T-helper 17 cell (primary cell): ENCODE data around the gene SMIM35. TPM values are rescaled to one million over a fixed set of nuclear protein-coding genes. Genes with fewer than 3 reads are reported as not detected.
"Not testable (repeated sequence)": the region's sequence is repeated elsewhere in the genome, so short reads cannot be mapped to it uniquely, and the experiment has no call there.

ENCODE experiments used
- ATAC-seq: fragments of 150-1000 bp; cut with Tn5 transposase; 2 replicates; pipeline ENCODE4 v1.10.0; 2021; ENCODE audit warnings: mild to moderate bottlenecking, moderate library complexity
- DNase-seq, 3 donors: peaks; one replicate each; pipeline versions ENCODE4 v3.0.0 to v3.0.0-alpha.2; 2020 to 2021
- H3K9me3 ChIP-seq: one replicate; pipeline ENCODE4 v1.7.0; 2013; ENCODE audit warnings: low read length, mild to moderate bottlenecking; ENCODE audit not compliant: control insufficient read depth, poor library complexity, severe bottlenecking
- H3K27ac Mint-ChIP-seq: one replicate; pipeline ENCODE4 v1.8.0; 2022; ENCODE audit warnings: mild to moderate bottlenecking, moderate library complexity, mixed read lengths
- H3K27me3 Mint-ChIP-seq: one replicate; pipeline ENCODE4 v1.8.0; 2022; ENCODE audit warnings: mixed read lengths
- H3K36me3 Mint-ChIP-seq: one replicate; pipeline ENCODE4 v1.8.0; 2022; ENCODE audit warnings: low read depth, mixed read lengths
- H3K4me1 Mint-ChIP-seq: one replicate; pipeline ENCODE4 v1.8.0; 2022; ENCODE audit warnings: mild to moderate bottlenecking, mixed read lengths
- H3K4me3 Mint-ChIP-seq: one replicate; pipeline ENCODE4 v1.8.0; 2022; ENCODE audit warnings: mild to moderate bottlenecking, moderate library complexity, mixed read lengths
- total RNA-seq, 4 donors: library from RNA in 2 of 4; stranded (reverse) in 2 of 4; gene quantifications; one replicate each; pipeline ENCODE4 v1.2.3 and lab custom pipeline; 2022 to 2026

The SMIM35 gene
- total RNA-seq, 2 donors from 2014 or later, result 0.13 to 0.30 TPM

DNA sequence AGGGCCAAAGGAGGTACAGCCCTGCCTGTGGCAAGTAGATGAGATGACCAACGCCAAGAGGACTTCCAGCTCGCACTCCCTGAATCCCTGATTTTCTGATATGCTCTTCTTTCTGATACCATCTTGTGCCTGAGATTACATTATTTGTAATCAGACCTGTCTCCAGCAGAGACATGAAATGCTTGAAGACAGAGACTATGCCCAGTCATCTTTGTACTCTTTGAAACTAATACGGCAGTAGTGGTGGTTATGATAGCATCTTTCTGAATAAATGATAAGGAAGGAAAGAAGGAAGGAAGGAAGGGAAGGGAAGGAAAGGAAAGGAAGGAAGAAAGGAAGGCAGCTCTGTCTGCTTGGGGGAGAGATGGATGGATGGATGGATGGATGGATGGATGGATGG lies 72.7 kb downstream of the SMIM35 start:
- Mint-ChIP-seq H3K36me3 (peaks cover 2% of the 10 kb centered on the region), H3K4me3 (peak overlapping the region; percentile 2), H3K4me1 (peaks cover 42% of the 10 kb centered on the region), H3K27me3 (no peaks in the 10 kb centered on the region), H3K27ac (peak overlapping the region; percentile 95)
- ATAC-seq (no peak), DNase-seq (no peak)
- peaks cover 6% of the 10 kb centered on the region for H3K9me3 ChIP-seq

DNA sequence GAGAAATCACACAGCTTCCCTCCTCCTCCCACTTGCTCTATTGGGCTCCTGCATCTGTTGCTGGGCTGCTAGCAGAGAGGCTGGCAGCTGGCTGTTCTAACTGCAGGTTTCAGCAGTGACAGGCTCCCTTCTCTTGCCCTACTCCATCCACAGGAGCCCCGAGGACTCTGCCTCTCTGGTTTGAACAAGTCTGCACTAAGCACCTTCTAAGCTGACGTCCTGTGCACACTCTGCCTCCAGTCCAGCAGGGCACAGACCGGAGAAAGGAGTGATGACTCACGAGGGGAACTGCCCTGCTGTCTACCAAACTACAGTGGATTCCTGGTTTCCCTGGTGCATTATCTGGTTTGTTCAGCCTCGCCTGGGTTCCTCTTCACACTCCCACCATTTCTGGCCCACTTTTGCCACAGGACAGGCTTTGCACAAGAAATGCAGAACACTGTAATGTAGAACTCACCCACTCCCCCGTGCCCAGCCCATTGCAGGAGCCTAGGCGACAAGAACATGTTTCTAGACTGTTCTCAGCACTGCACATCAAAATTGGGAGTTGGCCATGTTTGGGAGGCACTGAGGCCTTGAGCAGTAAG lies 74.6 kb downstream of the SMIM35 start:
- no peaks in the 10 kb centered on the region for H3K9me3 ChIP-seq
- Mint-ChIP-seq H3K27ac (peak overlapping the region; percentile 95), H3K4me1 (peaks cover 61% of the 10 kb centered on the region), H3K4me3 (peak overlapping the region; percentile 26), H3K27me3 (no peaks in the 10 kb centered on the region), H3K36me3 (peaks cover 2% of the 10 kb centered on the region)
- DNase-seq, result no peak
- ATAC-seq, result peak; percentile 46

DNA sequence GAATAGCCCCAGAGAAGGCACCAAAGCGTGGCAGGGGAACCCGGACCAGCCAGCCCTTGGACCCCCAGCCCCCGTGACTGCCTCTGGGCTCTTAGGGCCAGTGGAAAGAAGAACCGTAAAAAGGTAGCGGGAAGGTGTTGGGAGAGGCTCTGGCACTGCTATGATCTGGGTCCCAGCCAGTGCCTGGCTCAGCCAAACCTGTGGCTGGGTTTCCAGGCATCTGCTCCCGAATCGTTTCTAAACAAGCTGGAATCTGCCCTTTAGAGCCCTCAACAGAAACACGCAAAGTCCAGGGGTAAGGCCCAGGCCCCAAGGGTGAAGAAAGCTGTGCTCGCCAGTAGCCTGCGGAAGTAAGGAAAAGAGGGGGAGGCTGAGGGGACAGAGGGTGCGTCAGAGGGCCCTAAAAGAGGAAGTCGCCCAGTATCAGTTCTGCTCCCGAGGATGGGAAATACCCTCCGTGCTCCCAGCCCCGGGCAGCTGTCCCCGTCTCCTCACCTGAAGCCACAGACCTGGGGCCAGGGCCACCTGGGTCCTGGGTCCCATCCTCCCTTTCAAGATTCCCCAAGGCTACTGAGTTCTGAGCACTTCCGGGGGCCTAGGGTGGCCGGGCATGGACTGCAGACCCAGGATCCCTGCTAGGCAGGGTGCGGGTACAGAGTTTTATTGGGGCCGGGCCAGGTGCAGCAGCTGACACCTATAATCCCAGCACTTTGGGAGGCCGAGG lies 75.9 kb downstream of the SMIM35 start:
- H3K4me3 Mint-ChIP-seq, result peak overlapping the region; percentile 9
- peaks cover 2% of the 10 kb centered on the region for H3K36me3 Mint-ChIP-seq
- peaks cover 68% of the 10 kb centered on the region for H3K4me1 Mint-ChIP-seq
- DNase-seq (no peak), ATAC-seq (peak; percentile 54)
- H3K9me3 ChIP-seq, result no peaks in the 10 kb centered on the region
- no peaks in the 10 kb centered on the region for H3K27me3 Mint-ChIP-seq
- peak overlapping the region; percentile 95 for H3K27ac Mint-ChIP-seq

DNA sequence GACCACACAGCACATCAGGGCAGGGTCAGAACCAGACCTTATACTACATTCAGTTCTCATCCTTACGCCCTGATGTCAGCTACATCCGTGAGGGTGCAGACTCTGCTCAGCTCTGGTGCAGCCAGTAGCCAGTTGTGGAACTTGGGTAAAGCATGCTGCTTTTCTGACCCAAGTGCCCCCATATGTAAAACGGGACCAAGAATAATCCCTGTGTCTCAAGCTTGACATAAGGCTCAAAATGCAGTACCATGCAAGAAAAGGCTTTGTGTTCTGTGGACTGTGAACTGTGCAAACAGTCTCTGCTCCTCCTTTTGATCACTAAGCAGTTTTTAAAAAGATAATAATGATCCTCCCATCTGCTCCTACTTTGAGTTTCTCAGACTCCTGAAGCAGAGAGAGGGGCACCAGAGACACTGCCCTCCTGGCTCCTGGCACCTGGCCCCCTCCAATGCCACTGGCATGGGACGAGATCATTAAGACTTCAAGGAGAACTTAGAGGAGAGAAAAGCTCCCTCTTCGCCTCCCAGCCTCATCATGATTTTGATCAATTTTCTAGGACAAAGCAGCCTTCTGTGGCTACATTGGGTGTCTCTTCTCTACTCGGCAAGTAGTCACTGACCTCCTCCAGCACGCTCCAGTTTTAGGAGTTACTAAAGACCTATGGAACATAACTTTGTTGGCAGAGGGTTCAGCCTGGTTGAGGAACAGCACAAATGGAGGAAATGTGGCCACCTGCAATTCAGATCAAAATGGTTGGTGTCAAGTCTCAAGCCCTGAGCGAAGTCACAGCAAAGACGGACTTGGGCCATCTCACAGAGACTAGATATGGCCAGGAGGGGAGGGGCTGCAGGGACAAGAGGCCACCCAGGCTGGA lies 76.7 kb downstream of the SMIM35 start:
- ATAC-seq (no peak), DNase-seq (no peak)
- peaks cover 68% of the 10 kb centered on the region for H3K4me1 Mint-ChIP-seq
- no peaks in the 10 kb centered on the region for H3K27me3 Mint-ChIP-seq
- peak overlapping the region; percentile 95 for H3K27ac Mint-ChIP-seq
- peak overlapping the region; percentile 13 for H3K4me3 Mint-ChIP-seq
- peaks cover 2% of the 10 kb centered on the region for H3K36me3 Mint-ChIP-seq
- H3K9me3 ChIP-seq, result no peaks in the 10 kb centered on the region

DNA sequence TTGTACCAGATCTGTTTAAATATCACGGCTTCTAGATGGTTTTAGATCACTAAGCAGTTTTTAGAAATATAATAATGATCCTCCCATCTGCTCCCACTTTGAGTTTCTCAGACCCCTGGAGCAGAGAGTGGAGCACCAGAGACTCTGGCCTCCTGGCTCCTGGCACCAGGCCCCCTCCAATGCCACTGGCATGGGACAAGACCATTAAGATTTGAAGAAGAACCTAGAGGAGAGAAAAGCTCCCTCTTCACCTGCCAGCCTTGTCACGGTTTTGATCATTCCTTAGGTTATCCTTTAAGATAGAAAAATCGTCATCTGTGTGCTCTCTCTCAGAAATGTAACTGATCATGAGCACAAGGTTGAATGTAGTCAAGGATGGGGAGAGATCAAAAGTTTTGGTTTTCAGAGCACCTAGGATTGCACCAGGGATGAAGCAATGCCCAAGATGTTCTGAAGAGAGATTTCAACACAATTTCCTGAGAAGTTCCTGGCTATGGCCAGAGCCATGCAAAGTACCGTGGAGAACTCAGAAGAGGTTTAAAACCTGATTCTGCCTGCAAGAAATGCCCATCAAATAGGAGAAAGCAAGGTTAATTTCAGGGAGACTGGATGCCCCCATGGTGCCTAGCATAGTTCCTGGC lies 78.4 kb downstream of the SMIM35 start:
- H3K4me3 Mint-ChIP-seq, result peak overlapping the region; percentile 85
- H3K27me3 Mint-ChIP-seq, result no peaks in the 10 kb centered on the region
- H3K36me3 Mint-ChIP-seq, result peaks cover 2% of the 10 kb centered on the region
- peak overlapping the region; percentile 95 for H3K27ac Mint-ChIP-seq
- no peaks in the 10 kb centered on the region for H3K9me3 ChIP-seq
- DNase-seq, result no peak
- no peak for ATAC-seq
- H3K4me1 Mint-ChIP-seq, result peaks cover 78% of the 10 kb centered on the region

DNA sequence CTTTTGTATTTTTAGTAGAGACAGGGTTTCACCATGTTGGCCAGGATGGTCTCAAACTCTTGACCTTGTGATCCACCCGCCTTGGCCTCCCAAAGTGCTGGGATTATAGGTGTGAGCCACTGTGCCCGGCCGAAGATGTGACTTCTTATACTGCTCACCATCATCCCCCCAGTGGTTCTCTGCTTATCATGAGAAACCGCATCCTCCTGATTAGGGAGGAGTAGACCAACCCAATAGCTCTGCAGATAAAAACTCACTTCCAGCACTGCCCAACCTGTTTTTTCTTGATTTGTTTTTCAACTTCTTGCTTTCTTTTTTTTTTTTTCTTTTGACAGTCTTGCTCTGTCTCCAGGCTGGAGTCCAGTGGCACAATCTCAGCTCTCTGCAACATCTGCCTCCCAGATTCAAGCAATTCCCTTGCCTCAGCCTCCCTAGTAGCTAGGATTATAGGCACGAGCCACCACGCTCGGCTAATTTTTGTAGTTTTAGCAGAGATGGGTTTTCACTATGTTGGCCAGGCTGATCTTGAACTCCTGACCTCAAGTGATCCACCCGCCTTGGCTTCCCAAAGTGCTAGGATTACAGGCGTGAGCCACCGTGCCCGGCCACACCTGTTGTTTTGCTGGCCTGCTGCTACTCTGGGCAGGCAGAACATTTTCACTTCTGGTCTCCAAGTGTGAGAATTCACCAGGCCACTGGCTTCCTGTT lies 79.0 kb downstream of the SMIM35 start:
- not testable (repeated sequence) for H3K27me3 Mint-ChIP-seq, DNase-seq, H3K36me3 Mint-ChIP-seq, H3K9me3 ChIP-seq
- peak; percentile 65 for ATAC-seq
- Mint-ChIP-seq H3K27ac (peak overlapping the region; percentile 95), H3K4me1 (peaks cover 80% of the 10 kb centered on the region), H3K4me3 (peak overlapping the region; percentile 85)

DNA sequence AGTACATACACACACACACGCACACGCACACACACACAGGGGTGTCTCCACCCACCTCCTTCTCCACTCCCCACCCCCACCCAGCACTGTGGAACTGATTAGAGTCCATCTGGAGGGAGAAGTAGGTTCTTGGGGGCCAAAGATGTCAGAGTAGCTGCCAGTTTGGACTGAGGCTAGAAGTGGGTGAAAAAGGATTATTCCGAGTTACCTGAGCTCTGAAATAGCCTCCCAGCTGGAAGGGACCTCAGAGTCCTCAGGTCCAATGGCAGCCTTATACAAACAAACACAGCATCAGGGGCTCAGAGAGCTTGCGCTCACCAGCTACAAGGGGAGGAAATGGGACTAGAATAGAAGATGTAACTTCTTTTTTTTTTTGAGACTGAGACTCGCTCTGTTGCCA lies 79.7 kb downstream of the SMIM35 start:
- H3K4me3 Mint-ChIP-seq, result peak overlapping the region; percentile 85
- no peaks in the 10 kb centered on the region for H3K36me3 Mint-ChIP-seq
- H3K27ac Mint-ChIP-seq, result peak overlapping the region; percentile 95
- no peaks in the 10 kb centered on the region for H3K9me3 ChIP-seq
- DNase-seq (no peak), ATAC-seq (no peak)
- peaks cover 80% of the 10 kb centered on the region for H3K4me1 Mint-ChIP-seq
- H3K27me3 Mint-ChIP-seq, result no peaks in the 10 kb centered on the region

DNA sequence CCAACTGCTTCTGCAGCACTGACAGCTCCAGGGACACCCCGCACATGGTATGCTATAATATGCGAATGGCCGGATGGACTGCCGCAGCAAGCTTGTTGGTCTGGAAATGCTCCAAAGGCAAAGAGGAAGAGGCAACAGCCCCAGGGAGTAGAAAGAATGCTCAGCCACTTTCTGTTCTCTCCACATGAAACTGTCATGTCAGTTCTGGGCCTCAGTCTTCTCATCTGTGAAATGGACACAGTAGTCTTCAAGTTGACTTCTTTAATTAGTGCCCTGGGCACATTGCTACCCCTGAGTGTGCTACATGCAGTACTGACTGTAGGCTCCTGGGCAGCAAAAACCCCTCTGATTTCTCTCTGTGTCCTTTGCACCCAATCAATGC lies 80.6 kb downstream of the SMIM35 start:
- no peak for DNase-seq
- H3K4me3 Mint-ChIP-seq, result peak overlapping the region; percentile 22
- no peaks in the 10 kb centered on the region for H3K27me3 Mint-ChIP-seq
- H3K4me1 Mint-ChIP-seq, result peaks cover 85% of the 10 kb centered on the region
- ATAC-seq, result no peak
- H3K27ac Mint-ChIP-seq, result peak overlapping the region; percentile 95
- H3K9me3 ChIP-seq, result no peaks in the 10 kb centered on the region
- H3K36me3 Mint-ChIP-seq, result no peaks in the 10 kb centered on the region

DNA sequence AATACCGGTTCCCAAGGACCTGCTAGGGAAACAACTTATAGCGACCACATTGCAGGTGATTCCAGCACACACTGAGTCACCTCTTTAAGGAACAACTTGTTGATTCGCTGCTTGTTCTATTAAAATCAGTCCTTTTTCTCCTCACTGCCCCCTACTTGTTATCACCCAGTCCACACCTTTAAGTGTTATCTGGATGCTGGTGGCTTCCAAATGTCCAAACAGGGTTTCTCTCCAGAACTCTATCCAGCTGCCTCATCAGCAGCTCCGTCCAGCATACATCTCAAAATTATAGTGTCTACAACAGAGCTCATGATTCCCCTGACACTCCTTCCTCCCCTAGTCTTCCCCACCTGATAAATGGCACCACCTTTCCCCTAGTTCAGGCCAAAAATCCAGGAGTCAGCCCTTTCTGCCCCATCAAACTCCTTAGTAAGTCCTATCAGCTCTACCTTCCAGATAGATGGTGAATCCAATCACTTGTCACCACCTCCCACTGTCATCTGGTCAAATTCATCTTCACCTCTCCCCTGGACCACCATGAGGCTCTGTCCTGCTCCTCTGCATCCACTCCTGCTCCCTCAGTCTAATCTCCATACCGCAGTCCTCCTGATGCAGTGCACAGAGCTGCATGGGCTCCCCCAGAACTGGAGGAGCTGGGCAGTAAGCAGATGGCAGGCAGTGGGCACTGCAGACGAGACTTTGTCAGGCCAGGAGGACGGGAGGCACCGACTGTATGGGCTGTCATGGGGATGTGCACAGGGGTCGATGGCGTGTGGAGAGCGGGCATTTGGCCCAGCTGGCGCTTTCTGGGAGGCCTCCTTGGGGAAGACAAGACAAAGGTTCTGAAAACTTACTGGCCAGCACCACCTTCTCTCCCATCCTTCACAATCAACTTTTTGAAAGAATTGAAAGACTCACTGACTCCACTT lies 81.3 kb downstream of the SMIM35 start:
- H3K36me3 Mint-ChIP-seq, result no peaks in the 10 kb centered on the region
- ATAC-seq (no peak), DNase-seq (no peak)
- H3K27ac Mint-ChIP-seq, result peak overlapping the region; percentile 95
- peak overlapping the region; percentile 34 for H3K4me3 Mint-ChIP-seq
- no peaks in the 10 kb centered on the region for H3K27me3 Mint-ChIP-seq
- peaks cover 83% of the 10 kb centered on the region for H3K4me1 Mint-ChIP-seq
- H3K9me3 ChIP-seq, result no peaks in the 10 kb centered on the region

DNA sequence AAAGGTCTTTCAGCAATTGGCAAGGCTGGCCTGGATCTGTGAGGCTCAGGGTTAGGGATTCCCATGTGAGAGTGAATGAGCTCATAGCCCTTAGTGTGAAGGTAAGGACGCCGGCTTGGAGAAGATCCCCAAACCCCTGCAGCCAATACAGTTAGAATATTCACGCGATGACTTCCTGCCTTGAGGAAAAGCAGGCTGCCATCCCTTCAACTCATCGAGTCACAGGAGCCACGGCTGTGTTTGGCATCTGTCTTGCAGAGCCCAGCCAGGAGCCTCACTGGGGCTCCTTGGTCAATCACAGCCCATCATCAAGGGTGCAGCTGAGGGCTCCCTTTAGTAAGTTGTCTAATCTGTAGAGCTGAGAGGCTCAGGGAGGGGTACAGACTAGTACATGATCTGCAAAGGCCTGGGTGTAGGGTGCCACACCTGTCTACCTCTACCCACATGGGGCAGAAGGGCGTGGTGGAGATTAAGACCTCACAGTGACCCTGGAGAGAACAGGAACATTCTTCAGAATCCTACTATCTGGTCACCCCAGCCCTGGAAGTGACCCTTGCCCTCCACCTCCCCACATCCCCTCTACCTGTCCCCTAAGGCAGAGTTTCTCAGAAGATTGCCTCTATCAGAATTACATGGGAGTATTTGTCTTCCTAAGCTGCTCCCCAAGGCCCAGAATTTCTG lies 82.1 kb downstream of the SMIM35 start:
- DNase-seq, result no peak
- no peak for ATAC-seq
- H3K4me1 Mint-ChIP-seq, result peaks cover 86% of the 10 kb centered on the region
- peak overlapping the region; percentile 95 for H3K27ac Mint-ChIP-seq
- H3K9me3 ChIP-seq, result no peaks in the 10 kb centered on the region
- H3K36me3 Mint-ChIP-seq, result peaks cover 2% of the 10 kb centered on the region
- no peaks in the 10 kb centered on the region for H3K27me3 Mint-ChIP-seq
- peak overlapping the region; percentile 34 for H3K4me3 Mint-ChIP-seq

DNA sequence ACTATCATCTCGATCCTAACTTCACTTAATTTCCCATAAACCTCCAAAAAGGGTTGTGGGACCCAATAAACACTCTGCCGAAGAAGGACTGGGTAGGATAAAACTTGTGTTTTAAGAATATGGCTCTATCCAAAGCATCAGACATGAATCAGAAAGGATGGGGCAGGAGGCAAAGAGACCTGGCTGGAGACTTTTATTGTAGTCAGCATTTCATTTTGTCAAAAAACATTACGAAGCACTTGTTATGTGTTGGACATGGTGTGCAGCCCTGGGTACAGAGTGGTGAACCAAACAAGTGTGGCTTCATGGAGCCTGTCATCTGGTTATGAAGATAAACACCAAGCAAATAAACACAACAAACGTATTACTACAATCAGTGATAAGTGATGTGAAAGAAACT lies 83.3 kb downstream of the SMIM35 start:
- Mint-ChIP-seq H3K4me3 (peak overlapping the region; percentile 46), H3K27me3 (no peaks in the 10 kb centered on the region), H3K27ac (peak overlapping the region; percentile 95), H3K36me3 (peaks cover 4% of the 10 kb centered on the region), H3K4me1 (peaks cover 84% of the 10 kb centered on the region)
- DNase-seq (no peak), ATAC-seq (no peak)
- no peaks in the 10 kb centered on the region for H3K9me3 ChIP-seq
